ENCODE data around the gene MAF. TPM values are rescaled to one million over a fixed set of nuclear protein-coding genes. Genes with fewer than 3 reads are reported as not detected.

MAF gene
- total and polyA plus RNA-seq, 2 donors (not counting 1 experiment from before 2014, with no cell fraction given): 6.6 to 27.7 TPM

DNA sequence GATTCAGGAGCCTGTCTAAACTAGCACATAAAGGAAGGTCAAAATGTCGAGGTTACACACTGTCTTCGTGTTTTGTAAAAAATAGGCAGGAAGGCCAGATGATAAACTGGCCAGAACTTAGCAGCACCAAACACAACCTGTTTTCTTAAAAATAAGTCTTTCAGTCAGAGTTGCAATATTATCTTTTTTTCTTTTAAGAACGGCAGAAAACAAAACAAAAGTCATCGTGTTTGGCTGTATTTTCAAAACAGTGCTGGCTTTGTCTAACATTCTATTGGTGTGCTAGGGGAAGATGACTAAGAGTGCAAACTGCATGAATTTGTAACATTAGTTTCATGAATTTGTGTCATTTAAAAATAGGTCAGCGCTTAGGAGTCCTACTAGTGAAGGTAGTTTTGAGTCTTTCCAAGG is 5.3 kb downstream of the MAF start:
- Histone ChIP-seq H3K4me2 (ENCODE audit: extremely low read depth, insufficient read depth, low read length) (peak overlapping the region; percentile 88), H3K79me2 (ENCODE audit: control insufficient read depth, insufficient read depth, low read length) (peaks cover 29% of the 10 kb centered on the region)

DNA sequence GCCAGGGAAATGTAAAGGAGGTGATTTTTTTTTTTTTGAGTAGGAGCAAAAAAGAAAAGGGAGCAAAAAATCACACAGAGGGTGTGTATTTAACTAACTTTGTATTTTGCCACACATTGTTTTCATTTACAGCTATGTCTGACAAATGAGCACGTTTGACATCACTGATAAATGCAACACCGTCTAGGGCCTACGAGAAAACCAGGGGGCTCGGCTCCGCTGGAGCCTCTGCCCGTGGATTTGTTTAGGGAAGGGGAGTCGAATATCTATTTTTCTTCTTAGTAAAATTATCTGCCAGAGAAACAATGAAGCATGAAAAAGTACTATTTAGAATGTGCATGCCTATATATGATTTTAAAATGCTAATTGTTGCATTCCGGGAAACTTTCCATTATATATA is 6.8 kb downstream of the MAF start:
- H3K4me2 ChIP-seq (ENCODE audit: extremely low read depth, insufficient read depth, low read length): no peak overlapping the region
- no peak for TF ChIP-seq EZH2 (IDR thresholded peaks at IDR 0.05; ENCODE audit: low read length, missing control alignments)
- TF ChIP-seq, protein P1, sequence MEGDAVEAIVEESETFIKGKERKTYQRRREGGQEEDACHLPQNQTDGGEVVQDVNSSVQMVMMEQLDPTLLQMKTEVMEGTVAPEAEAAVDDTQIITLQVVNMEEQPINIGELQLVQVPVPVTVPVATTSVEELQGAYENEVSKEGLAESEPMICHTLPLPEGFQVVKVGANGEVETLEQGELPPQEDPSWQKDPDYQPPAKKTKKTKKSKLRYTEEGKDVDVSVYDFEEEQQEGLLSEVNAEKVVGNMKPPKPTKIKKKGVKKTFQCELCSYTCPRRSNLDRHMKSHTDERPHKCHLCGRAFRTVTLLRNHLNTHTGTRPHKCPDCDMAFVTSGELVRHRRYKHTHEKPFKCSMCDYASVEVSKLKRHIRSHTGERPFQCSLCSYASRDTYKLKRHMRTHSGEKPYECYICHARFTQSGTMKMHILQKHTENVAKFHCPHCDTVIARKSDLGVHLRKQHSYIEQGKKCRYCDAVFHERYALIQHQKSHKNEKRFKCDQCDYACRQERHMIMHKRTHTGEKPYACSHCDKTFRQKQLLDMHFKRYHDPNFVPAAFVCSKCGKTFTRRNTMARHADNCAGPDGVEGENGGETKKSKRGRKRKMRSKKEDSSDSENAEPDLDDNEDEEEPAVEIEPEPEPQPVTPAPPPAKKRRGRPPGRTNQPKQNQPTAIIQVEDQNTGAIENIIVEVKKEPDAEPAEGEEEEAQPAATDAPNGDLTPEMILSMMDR (conservative IDR thresholded peaks at IDR 0.05 in 1 of 2, IDR thresholded peaks at IDR 0.05 in 1 of 2; ENCODE audit: low read depth in 1 of 2, low read length in 2 of 2): no peak
- no peaks in the 10 kb centered on the region for H3K27me3 ChIP-seq (ENCODE audit: control insufficient read depth, insufficient read depth, low read length)
- no peak overlapping the region for H2AFZ ChIP-seq (ENCODE audit: low read length)
- no peaks in the 10 kb centered on the region for H3K4me1 ChIP-seq (ENCODE audit: control insufficient read depth, extremely low read depth, insufficient read depth, low read length)
- H3K27ac ChIP-seq (ENCODE audit: insufficient read depth, low read length): no peak overlapping the region
- no peaks in the 10 kb centered on the region for H3K9me3 ChIP-seq (ENCODE audit: control insufficient read depth, insufficient read depth, low read depth, low read length)
- DNase-seq (ENCODE audit: low read depth in 2 of 2): no peak
- no peaks in the 10 kb centered on the region for H4K20me1 ChIP-seq (ENCODE audit: control insufficient read depth, extremely low read depth, insufficient read depth, low read length)
- peaks cover 28% of the 10 kb centered on the region for H3K79me2 ChIP-seq (ENCODE audit: control insufficient read depth, insufficient read depth, low read length)
- H3K4me3 ChIP-seq (replicated peaks in 1 of 4; ENCODE audit: control extremely low read depth in 1 of 4, insufficient read depth in 1 of 4, low read depth in 3 of 4, low read length in 4 of 4): no peak overlapping the region
- H3K36me3 ChIP-seq (ENCODE audit: control insufficient read depth, insufficient read depth, low read length): no peaks in the 10 kb centered on the region
- H3K9ac ChIP-seq (ENCODE audit: insufficient read depth, low read length): no peak overlapping the region

More for the DNA sequence above, 5.3 kb downstream of the MAF start:
- Histone ChIP-seq H3K9ac (ENCODE audit: insufficient read depth, low read length) (no peak overlapping the region), H3K4me3 (replicated peaks in 1 of 4; ENCODE audit: control extremely low read depth in 1 of 4, insufficient read depth in 1 of 4, low read depth in 3 of 4, low read length in 4 of 4) (peak overlapping the region in 3 of 4 experiments; percentile 65 to 81 (median 73)), H3K36me3 (ENCODE audit: control insufficient read depth, insufficient read depth, low read length) (no peaks in the 10 kb centered on the region), H3K27me3 (ENCODE audit: control insufficient read depth, insufficient read depth, low read length) (no peaks in the 10 kb centered on the region), H2AFZ (ENCODE audit: low read length) (no peak overlapping the region), H4K20me1 (ENCODE audit: control insufficient read depth, extremely low read depth, insufficient read depth, low read length) (no peaks in the 10 kb centered on the region), H3K4me1 (ENCODE audit: control insufficient read depth, extremely low read depth, insufficient read depth, low read length) (no peaks in the 10 kb centered on the region), H3K27ac (ENCODE audit: insufficient read depth, low read length) (no peak overlapping the region), H3K9me3 (ENCODE audit: control insufficient read depth, insufficient read depth, low read depth, low read length) (no peaks in the 10 kb centered on the region)
- TF ChIP-seq EZH2 (IDR thresholded peaks at IDR 0.05; ENCODE audit: low read length, missing control alignments): no peak
- TF ChIP-seq, protein P1 (conservative IDR thresholded peaks at IDR 0.05 in 1 of 2, IDR thresholded peaks at IDR 0.05 in 1 of 2; ENCODE audit: low read depth in 1 of 2, low read length in 2 of 2): no peak
- DNase-seq (ENCODE audit: low read depth in 2 of 2): peak in 1 of 2 donors; percentile 36

DNA sequence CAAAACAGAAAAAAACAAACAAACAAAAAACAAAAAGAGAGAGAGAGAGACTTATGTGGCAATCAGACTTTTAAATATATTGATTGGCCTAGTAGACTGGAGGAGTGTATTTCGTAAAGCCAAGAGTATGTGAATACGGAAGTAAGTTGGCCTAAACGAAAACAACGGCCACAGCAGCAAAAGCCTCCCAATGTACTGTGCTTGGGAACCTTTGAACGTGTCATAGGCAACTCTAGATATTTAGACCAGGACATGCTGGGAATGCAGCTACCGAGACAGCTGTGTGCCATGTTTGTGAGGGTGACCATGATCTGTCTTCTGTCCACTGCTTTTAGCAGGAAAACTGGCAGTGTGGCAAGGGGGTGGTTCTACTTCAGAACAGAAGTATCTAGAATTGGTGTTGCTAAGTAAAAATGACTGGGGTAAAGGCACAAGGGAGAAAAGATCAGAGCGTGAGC is 7.4 kb downstream of the MAF start:
- Histone ChIP-seq H4K20me1 (ENCODE audit: control insufficient read depth, extremely low read depth, insufficient read depth, low read length) (no peaks in the 10 kb centered on the region), H3K4me3 (replicated peaks in 1 of 4; ENCODE audit: control extremely low read depth in 1 of 4, insufficient read depth in 1 of 4, low read depth in 3 of 4, low read length in 4 of 4) (no peak overlapping the region), H3K27ac (ENCODE audit: insufficient read depth, low read length) (peak overlapping the region; percentile 8), H3K4me2 (ENCODE audit: extremely low read depth, insufficient read depth, low read length) (peak overlapping the region; percentile 51), H3K79me2 (ENCODE audit: control insufficient read depth, insufficient read depth, low read length) (peaks cover 22% of the 10 kb centered on the region), H3K9ac (ENCODE audit: insufficient read depth, low read length) (no peak overlapping the region), H3K27me3 (ENCODE audit: control insufficient read depth, insufficient read depth, low read length) (no peaks in the 10 kb centered on the region), H2AFZ (ENCODE audit: low read length) (peak overlapping the region; percentile 26), H3K36me3 (ENCODE audit: control insufficient read depth, insufficient read depth, low read length) (no peaks in the 10 kb centered on the region), H3K4me1 (ENCODE audit: control insufficient read depth, extremely low read depth, insufficient read depth, low read length) (no peaks in the 10 kb centered on the region), H3K9me3 (ENCODE audit: control insufficient read depth, insufficient read depth, low read depth, low read length) (no peaks in the 10 kb centered on the region)
- DNase-seq (ENCODE audit: low read depth in 2 of 2): peak in 1 of 2 donors; percentile 54
- no peak for TF ChIP-seq EZH2 (IDR thresholded peaks at IDR 0.05; ENCODE audit: low read length, missing control alignments)
- TF ChIP-seq, protein P1 (conservative IDR thresholded peaks at IDR 0.05 in 1 of 2, IDR thresholded peaks at IDR 0.05 in 1 of 2; ENCODE audit: low read depth in 1 of 2, low read length in 2 of 2): no peak
